NCI-H2171 treated with DMSO at 0.1 percent for 48 hours (cell line): ENCODE results near the gene CAND1.

Source experiments
- DNase-seq: peaks from one replicate; lab custom pipeline; 2025; lab: John Stamatoyannopoulos, UW

Gene CAND1

GRCh38 chr12:67280572-67280971, 11.4 kb downstream of the CAND1 start:
- no peak for DNase-seq

- DNase-seq: no peak
These were observed 15.4 kb downstream of the CAND1 start for GRCh38 chr12:67284561-67284960.

GRCh38 chr12:67286257-67286656, 17.1 kb downstream of the CAND1 start:
- no peak for DNase-seq

GRCh38 chr12:67287311-67287710, 18.2 kb downstream of the CAND1 start:
- no peak for DNase-seq

- no peak for DNase-seq
These were observed 19.4 kb downstream of the CAND1 start for GRCh38 chr12:67288561-67288960.

- DNase-seq: no peak
These were observed 21.2 kb downstream of the CAND1 start for GRCh38 chr12:67290378-67290777.

- no peak for DNase-seq
These were observed 30.4 kb downstream of the CAND1 start for GRCh38 chr12:67299526-67299925.

- DNase-seq: no peak
These were observed 30.8 kb downstream of the CAND1 start for GRCh38 chr12:67299926-67300325.

- no peak for DNase-seq
These were observed 33.0 kb downstream of the CAND1 start for GRCh38 chr12:67302162-67302561.

- no peak for DNase-seq
These were observed 36.4 kb downstream of the CAND1 start for GRCh38 chr12:67305544-67305943.

- DNase-seq: no peak
These were observed 37.6 kb downstream of the CAND1 start for GRCh38 chr12:67306712-67307111.

- no peak for DNase-seq
These were observed 46.5 kb downstream of the CAND1 start for GRCh38 chr12:67315661-67316060.

GRCh38 chr12:67318786-67319185, 49.6 kb downstream of the CAND1 start:
- no peak for DNase-seq

- no peak for DNase-seq
These were observed 50.8 kb downstream of the CAND1 start for GRCh38 chr12:67319936-67320335.

GRCh38 chr12:67320614-67321295, 51.6 kb downstream of the CAND1 start:
- DNase-seq: no peak

GRCh38 chr12:67322580-67322979, 53.4 kb downstream of the CAND1 start:
- DNase-seq: no peak

- DNase-seq: no peak
These were observed 53.8 kb downstream of the CAND1 start for GRCh38 chr12:67323007-67323406.

GRCh38 chr12:67326637-67327036, 57.5 kb downstream of the CAND1 start:
- no peak for DNase-seq

- DNase-seq: peak; percentile 41
These were observed 58.3 kb downstream of the CAND1 start for GRCh38 chr12:67327466-67327865.

- DNase-seq: no peak
These were observed 62.0 kb downstream of the CAND1 start for GRCh38 chr12:67331123-67331522.

GRCh38 chr12:67331828-67332227, 62.7 kb downstream of the CAND1 start:
- DNase-seq: no peak

GRCh38 chr12:67333649-67334048, 64.5 kb downstream of the CAND1 start:
- no peak for DNase-seq

- no peak for DNase-seq
These were observed 69.3 kb downstream of the CAND1 start for GRCh38 chr12:67338426-67338825.

GRCh38 chr12:67339530-67339929, 70.4 kb downstream of the CAND1 start:
- DNase-seq: no peak
